Stimulated activated CD4-positive, alpha-beta T cell treated with anti-CD3 and anti-CD28 coated beads, Interleukin-15, amount 100 ng/mL, for 48 hours (primary cell): ENCODE measurements around the gene INPP5D.

ENCODE experiments used
- DNase-seq, 2 donors: peaks; one replicate each; pipeline ENCODE4 v3.0.0-alpha.2; 2020; ENCODE audit warnings: low read depth in 2 of 2

The INPP5D gene

DNA sequence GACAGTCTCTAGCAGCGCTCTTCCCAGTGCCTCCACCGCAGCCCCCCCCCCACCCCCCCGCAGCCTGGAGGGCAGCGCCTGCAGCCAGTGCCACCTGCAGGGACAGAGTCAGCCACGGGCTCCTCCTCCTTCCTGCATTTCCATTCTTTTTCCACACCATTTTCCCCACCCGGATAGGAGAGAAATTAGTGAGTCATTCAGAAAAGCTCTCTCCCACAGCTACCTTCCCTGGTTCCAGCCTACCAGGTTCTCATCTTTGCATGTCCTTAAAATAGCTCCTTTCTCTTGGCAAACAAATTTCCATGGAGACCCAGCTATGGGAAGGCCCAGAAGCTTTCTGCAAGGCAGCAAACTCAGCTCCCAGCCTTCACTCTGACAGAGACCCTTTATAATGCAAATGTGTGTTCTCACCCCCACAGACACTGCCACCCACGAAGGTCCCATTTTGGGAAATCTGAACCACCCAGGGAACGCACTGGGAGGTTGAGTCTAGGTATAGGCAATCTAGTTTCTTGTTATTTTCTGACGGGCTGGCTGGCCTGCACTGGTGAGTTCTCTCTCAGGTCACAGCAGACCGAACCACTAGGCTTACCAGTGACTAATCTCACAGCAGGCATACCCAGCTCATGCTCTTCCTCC lies 149.5 kb downstream of the INPP5D start:
- no peak for DNase-seq

- no peak for DNase-seq
Observed at GRCh38 chr2:233210281-233210680, 150.1 kb downstream of the INPP5D start.

DNA sequence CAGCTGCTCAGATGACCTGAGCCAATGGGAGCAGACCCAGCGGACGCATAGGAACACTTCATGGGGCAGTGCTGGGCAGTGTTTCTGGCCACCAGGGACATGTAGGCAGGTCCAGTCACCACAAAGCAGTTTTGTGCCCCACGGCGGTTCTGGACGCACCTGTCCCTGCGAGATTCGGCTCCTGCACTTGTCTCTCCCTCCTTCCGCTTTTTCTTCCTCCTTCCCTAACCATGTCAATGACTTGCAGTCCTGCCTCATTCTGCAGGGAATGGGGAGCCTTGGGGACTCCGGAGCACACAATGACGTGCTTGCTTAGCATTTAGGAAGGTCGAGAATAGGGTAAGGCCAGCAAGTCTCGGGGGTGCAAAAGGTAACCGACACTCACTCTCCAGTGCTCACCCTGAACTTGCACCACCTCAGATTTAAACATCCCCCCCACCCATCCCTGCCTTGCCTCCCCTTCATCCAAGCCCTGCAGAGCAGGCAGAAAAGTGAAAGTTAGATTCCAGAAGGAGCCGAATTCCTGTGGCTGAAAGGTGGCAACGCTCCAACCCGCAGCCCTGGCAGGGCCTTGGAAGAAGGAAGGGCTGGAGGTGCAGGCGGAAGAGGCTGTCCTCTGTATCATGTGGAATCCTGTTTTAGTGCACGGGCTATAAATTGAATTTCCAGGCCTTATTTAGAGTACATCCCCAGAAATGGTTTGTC lies 150.9 kb downstream of the INPP5D start:
- no peak for DNase-seq

DNA sequence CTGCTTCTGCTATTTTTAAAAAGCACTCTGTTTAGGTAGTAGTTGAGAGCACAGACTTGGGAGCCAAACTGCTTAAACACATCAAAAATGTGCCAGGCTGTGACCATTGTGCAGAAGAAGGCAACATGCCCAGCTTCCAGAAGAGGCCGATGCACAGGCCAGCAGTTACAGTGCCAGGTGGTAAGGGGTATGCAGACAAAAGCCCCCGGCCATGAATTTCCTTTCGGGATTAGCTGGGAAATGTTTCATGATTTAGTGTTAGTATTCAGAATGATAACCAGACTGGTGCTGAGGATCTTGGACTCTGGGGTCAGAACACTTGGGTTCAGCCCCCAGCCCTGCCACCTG lies 151.4 kb downstream of the INPP5D start:
- DNase-seq: no peak

- DNase-seq: no peak
Observed at GRCh38 chr2:233213011-233213410, 152.9 kb downstream of the INPP5D start.

- no peak for DNase-seq
Observed at GRCh38 chr2:233213975-233214374, 153.8 kb downstream of the INPP5D start.

- no peak for DNase-seq
Observed at GRCh38 chr2:233217892-233218377, 157.8 kb downstream of the INPP5D start.

DNA sequence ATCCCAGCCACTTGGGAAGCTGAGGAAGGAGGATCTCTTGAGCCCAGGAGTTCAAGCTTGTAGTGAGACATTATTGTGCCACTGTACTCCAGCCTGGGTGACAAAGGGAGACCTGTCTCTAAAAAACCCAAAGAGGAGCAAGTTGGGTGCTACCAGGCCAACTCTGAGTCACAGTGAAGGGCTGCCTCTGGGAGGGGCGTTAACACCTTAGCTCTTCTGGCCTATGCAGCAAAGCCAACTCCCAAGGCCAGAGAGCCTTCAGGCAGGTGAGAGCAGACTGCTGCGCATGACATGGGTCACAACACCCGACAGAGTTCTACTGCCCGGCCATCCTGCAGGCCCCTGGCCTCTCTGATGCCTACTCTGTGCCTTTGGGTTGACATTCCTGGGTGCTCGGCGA lies 158.7 kb downstream of the INPP5D start:
- no peak for DNase-seq

DNA sequence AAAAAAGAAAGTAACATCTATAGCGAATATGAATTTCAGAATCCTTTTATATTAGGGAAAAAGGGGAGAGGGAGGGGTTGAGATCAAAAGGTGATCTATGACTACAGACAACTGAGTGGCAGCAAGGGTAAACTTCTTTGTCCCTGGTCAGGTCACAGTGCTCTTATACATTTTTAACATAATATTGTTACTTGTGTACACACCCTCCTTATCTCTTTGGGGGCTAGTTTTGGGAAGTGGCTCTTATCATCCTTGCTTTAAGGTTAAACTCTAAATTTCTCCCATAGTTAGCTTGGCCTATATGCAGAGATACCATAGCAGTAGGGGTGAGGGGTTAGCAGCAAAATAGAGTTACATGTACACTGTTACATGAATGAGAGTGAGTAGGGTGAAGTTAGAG lies 159.7 kb downstream of the INPP5D start:
- DNase-seq: no peak

DNA sequence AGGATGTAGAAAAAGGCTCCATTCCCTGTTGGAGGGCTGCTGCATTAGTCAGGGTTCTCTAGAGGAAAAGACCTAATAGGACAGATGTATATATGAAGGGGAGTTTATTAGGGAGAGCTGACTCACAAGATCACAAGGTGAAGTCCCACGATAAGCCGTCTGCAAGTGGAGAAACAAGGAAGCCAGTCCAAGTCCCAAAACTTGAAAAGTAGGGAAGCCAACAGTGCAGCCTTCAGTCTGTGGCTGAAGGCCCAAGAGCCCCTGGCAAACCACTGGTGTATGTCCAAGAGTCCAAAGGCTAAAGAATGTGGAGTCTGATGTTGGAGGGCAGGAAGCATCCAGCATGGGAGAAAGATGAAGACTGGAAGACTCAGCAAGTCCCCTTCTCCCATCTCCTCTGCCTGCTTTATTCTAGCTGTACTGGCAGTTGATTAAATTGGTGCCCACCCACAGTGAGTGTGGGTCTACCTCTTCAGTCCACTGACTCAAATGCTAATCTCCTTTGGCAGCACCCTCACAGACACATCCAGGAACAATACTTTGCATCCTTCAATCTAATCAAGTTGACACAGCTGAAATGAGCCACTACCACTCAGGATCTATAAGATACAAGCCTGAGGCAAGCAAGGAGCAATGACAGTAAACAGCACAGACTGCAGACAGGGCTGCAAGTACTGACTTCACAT lies 161.4 kb downstream of the INPP5D start:
- no peak for DNase-seq

DNA sequence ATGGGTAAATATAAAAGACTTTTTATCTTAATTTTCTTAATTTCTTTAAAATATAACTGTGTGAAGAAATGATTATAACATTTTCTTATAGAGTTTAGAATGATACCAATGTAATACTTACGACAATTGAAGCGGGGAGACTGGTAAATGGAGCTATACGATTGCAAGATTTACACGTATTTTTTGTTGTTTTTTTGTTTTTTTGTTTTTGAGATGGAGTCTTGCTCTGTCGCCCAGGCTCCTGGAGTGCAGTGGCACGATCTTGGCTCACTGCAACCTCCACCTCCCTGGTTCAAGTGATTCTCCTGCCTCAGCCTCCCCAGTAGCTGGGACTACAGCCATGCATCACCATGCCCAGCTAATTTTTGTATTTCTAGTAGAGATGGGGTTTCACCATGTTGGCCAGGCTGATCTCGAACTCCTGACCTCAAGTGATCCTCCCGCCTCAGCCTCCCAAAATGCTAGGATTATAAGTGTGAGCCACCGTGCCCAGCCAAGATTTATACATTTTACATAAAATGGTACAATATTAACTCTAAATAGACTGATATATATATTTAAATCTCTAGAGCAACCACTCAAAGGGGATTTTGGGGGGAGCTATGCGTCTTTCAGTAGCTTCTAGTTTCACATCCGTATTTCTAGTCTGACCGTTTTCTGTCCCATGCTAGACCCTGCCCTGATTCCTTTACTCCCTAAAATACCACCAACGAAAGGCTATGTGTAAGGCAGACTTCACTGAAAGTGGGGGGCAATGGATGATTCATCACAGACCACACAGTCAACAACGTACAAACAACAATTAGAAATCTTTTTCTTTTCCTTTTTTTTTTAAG lies 163.1 kb downstream of the INPP5D start:
- no peak for DNase-seq

GRCh38 chr2:233225230-233226068 lies 165.3 kb downstream of the INPP5D start:
- DNase-seq: no peak

DNA sequence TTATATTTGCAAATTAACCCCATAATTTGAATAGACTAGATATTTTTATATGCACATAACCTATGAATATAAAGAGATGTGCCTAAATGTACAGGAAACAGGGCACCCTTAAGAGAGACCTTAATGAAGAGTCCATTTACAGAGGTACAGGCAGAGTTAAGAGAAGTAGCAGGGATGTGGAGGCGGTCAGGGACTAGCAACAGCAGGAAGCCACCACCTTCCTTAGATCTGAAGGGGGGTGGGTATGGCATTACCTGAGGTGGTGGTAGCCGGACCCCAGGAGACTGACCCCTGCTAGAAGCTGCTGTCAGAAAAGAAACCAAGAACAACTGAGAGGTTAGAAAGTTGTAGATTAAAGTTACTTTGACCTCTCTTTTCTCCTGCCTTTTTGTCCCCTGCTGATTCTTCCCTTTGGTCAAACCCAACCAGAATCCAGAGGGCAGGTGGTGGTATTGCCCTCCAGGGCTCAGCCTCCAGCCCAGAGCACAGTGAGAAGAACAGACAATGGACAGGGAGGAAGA lies 166.4 kb downstream of the INPP5D start:
- no peak for DNase-seq

- no peak for DNase-seq
Observed at GRCh38 chr2:233227346-233227978, 167.3 kb downstream of the INPP5D start.

GRCh38 chr2:233228376-233228775 lies 168.2 kb downstream of the INPP5D start:
- DNase-seq: no peak

- DNase-seq: no peak
Observed at GRCh38 chr2:233233618-233234230, 173.6 kb downstream of the INPP5D start.

DNA sequence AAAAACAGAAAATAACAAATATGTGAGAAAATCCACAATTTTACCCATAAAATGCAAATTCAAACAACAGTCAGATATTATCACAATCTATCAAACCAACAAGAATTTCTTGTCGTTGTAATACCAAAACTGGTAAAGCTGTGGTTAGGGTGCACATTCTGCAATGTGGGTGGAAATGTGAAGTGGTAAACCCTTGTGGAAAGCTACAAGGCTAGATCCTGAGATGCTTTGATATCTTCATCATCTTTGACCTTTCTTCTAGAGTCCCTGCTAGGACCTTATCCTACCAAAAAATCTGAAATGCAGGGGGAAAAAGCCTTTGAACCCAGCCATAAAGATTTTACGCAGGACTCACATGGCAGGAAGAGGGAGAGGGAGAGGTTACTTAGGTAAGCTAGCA lies 174.1 kb downstream of the INPP5D start:
- no peak for DNase-seq

- DNase-seq: no peak
Observed at GRCh38 chr2:233234996-233235395, 174.9 kb downstream of the INPP5D start.

DNA sequence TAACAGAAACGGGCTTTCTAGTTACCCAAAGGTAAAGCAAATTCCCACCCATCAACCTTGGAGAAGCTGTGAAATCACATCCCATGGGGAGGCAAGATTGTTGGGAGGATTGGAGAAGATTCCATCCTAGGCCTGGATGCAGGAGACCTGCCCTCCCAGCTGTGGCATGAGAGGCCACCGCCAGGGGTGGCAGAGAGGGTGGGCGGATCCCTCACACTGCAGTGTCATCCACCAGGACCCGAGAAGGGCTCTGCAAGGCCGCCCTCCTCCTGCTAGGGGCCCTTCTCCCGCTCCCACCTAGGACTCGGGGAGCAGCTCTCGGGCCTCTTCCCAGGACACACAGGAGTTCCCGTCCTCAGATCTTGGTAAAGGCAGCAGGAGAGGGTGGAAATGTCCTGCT lies 175.8 kb downstream of the INPP5D start:
- no peak for DNase-seq
